NCI-H1048 (cell line): ENCODE measurements around the gene NID1.
"Not testable (repeated sequence)": the region's sequence is repeated elsewhere in the genome, so short reads cannot be mapped to it uniquely, and the experiment has no call there.

ENCODE experiments used
- DNase-seq: peaks from one replicate; lab custom pipeline; 2025; lab: John Stamatoyannopoulos, UW

Gene NID1

GRCh38 chr1:236092899-236093298, 28.0 kb upstream of the NID1 start:
- DNase-seq, result no peak

- DNase-seq, result no peak
Observed at GRCh38 chr1:236091933-236092318, 27.0 kb upstream of the NID1 start.

DNA sequence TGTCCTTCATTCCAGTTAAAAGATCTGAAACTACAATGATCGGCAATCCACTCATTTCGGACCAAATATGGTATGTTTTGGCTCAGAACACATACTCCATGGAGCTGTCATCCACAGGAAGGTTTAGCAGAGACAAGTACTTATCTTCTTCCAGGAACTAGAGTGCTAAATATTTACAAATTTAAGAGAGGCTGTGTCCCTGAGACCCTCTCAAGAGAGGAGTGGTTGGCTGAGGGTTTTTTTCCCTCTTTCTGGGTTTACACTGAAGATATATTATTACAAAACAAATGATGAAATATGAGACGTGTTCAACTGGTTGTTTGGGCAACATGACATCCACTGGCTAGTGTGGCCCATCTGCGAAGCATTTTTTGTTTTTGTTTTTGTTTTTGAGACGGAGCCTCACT, 25.9 kb upstream of the NID1 start:
- DNase-seq, result no peak

GRCh38 chr1:236089046-236089773, 24.3 kb upstream of the NID1 start:
- no peak for DNase-seq

- DNase-seq, result no peak
Observed at GRCh38 chr1:236086537-236086936, 21.6 kb upstream of the NID1 start.

GRCh38 chr1:236085545-236086159, 20.8 kb upstream of the NID1 start:
- DNase-seq, result no peak

DNA sequence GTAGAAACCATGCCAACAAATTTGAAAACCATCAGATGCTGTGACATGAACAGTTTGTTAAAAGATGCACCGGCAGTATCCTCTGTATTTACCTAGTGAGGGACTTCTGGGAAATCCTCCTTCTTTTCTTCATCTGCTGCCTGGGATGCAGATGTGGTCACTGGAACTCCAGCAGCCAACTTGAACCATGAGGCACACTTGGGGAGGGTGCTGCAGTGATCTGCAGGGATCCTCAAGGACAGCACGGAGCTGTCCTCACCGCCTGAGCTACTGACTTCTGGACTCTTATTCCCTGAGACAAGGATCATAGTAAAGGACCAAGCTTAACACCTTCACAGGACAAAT, 19.5 kb upstream of the NID1 start:
- DNase-seq, result no peak

- DNase-seq, result no peak
Observed at GRCh38 chr1:236083650-236084385, 18.9 kb upstream of the NID1 start.

- no peak for DNase-seq
Observed at GRCh38 chr1:236082526-236082925, 17.6 kb upstream of the NID1 start.

- DNase-seq, result no peak
Observed at GRCh38 chr1:236081546-236082227, 16.8 kb upstream of the NID1 start.

DNA sequence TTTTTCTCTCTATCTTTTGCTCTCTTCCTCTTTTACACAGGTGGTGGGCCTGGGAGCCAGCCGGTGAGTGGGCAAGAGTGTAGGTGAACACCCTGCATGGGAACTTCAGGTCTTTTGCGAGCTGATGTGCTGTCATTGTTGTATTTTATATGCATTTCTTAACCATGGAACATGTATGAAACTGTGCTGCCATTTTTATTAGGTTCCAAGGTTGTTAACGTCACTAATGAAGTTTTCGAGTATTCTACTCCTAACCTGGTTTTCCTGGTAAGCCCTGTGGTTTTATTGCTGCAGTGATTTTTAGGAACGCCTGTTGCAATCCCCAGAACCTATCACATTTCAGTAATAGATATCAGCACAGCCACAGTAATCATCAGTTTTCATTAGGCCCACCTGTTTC, 14.8 kb upstream of the NID1 start:
- DNase-seq, result no peak

- no peak for DNase-seq
Observed at GRCh38 chr1:236078993-236079392, 14.1 kb upstream of the NID1 start.

GRCh38 chr1:236078077-236078476, 13.2 kb upstream of the NID1 start:
- not testable (repeated sequence) for DNase-seq

GRCh38 chr1:236075848-236076247, 11.0 kb upstream of the NID1 start:
- DNase-seq, result no peak

- DNase-seq, result peak; percentile 47
Observed at GRCh38 chr1:236073307-236073897, 8.5 kb upstream of the NID1 start.

GRCh38 chr1:236072001-236072400, 7.1 kb upstream of the NID1 start:
- no peak for DNase-seq

GRCh38 chr1:236070753-236071152, 5.9 kb upstream of the NID1 start:
- DNase-seq, result no peak

GRCh38 chr1:236069796-236070195, 4.9 kb upstream of the NID1 start:
- DNase-seq, result no peak

- no peak for DNase-seq
Observed at GRCh38 chr1:236067854-236068454, 3.1 kb upstream of the NID1 start.

GRCh38 chr1:236066828-236067386, 2.0 kb upstream of the NID1 start:
- no peak for DNase-seq

- no peak for DNase-seq
Observed at GRCh38 chr1:236066054-236066453, 1.2 kb upstream of the NID1 start.
